HG02678 (cell line): Measurements from ENCODE around the gene PKNOX2.

Experiments used
- ATAC-seq: cut with Tn5 transposase; IDR thresholded peaks from one replicate; pipeline ENCODE4 v1.9.1; 2021; ENCODE audit warnings: mild to moderate bottlenecking, moderate library complexity; ENCODE audit not compliant: unreplicated experiment

Gene PKNOX2

DNA sequence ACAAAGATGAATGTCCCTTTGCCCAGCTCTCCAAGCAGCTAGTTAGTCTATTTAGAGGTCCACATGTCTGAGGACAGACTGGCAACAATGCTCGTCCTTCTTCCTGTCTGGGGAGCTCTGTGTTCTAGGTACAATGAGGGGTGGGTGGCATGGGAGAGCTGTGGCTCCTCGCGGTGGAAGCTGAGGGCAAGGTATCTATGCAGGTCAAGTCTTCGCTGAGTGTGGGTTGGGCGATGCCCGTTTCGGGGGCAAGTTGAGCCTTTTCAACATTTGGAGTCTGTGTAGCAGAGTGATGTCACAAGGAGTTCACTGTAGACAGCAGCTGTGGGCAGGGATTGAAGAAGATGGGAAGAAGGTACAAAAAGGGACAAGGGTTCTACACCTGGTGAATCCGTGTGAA lies 168.3 kb downstream of the PKNOX2 start:
- ATAC-seq = no peak

DNA sequence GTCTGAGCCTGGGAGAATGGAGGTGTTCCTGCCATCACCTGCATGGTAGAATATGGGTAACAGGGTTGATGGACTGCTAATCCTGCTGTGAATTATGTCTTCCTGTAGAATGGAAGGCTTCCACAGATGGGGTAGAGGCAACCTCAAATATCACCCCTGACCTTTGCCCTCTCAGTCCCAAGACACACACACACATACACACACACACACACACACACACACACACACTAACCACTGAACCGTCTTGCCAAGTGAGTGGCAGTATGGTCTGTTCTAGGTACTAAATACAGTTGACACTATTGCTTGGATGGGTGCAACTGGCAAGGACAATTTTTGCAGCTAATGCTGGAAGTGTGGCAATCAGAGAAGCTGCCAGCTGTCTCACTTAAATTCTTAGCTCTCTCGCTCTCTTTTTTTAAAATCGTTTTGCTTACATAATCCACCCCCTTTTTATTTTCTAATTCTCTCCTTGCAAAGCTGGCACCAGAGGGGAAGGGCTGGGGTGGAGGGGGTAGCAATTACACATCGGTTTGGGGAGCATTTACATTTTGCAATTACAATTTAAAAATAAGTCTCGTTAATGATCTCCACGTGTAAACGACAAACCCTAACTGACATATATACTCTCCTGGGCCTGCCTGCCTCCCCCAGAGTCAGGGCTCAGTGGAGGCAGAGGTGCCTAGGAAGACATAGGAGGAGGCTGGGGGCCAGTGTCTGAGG lies 169.0 kb downstream of the PKNOX2 start:
- ATAC-seq = no peak

DNA sequence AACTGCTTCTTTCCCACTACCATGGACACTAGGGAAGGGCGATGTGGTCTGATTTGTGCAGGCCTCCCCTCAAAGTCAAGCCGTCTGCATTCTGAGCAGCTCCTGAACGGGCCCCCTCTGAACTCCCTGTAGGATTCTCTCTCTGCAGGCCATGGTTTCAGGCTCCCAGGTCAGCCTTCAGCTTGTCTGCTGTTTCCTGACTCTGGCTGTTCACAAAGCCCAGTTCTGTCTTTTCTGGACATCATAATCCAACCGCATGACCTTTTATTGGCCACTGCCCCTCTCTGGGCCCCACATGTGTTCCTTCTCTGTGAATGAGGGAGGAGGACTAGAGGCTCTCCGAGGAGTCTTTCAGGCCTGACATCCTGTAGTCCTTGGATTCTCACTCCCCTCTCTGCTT lies 170.6 kb downstream of the PKNOX2 start:
- ATAC-seq = no peak

DNA sequence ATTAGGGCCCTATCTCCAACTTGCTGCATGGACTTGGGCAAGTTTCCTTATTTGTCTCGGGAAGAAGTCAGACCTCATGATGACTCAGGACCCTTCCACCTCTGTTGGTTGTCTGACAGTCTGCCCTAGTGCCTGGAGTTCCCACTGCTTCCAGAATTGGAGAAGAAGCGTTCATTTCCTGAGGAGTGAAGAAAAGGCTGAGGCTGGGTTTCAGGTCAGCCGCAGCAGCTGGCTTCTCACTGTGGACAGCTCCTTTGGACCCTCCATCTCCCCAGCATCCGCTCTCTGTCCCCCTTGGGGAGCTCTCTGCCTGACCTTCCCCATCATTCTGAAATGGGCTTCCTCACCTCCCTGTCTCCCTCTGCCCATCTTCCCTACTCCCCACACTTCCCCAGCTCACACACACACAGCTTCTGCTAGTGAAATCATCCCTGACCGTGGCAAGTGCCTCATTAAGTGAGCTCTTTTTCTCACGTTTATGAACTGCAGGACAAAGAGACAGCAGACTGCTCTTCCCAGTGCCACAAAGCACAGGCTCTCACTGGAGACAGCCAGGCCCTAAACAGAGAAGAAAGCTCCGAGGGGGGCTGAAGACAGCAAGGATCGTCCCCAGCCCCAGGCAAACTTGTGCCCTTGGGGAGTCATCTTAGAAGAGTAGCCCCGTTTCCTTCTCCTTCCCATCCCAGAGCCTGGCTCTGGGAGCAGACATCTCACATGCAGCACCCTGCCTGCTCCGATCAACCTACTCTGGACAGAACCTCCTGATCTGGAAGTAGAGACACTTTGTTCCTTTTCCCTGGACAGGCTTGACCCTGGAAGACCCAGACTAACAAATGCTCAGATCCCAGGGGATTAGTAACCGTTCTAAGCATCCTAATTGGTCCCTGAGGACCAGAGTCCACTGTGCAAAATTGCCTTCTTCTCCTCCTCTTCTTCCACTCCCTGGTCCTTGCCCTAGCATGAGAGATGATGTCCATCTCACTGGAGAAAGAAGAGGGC lies 173.6 kb downstream of the PKNOX2 start:
- ATAC-seq = no peak

DNA sequence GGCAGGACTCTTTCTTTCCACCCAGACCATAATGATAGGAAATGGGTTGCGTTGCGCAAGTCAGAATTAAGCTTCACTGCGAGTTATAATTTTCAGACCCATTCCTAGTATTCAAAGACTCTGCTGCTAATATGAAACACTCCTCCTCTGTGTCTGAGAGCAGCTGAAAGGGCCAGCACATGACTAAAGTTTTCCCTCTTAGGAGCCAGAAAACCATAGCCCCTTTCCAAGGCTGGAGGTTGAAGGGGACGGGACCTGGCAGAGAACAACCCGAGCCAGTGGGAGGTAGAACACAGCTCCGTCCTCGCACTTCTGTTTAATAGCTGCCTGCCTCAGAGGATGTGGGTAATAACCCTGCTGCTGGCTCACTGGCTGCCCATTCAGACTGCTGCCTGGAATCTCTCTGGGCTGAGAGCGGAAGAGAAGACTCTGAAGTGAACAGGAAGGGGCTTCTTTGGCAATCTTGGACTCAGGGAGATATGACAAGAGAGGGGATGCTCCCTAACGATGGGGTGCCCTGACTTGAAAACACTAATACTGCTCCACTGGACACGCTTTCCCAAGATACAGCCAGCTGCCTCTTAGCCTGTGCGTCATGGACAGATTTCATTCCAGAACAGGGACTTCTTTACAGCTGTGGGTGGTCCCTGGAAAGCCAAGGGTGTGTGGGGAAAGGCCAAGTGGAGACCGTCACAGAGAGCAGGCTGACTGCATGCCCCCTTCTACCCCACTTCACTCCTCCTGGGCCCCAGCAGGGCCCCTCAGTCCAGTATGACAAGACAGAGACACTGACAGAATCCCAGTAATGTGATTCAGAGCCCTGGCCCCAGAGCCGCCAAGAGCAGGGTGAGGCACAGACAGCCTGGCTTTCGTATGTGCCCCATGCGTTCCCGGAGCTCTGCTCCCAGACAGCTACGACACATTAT lies 174.6 kb downstream of the PKNOX2 start:
- no peak for ATAC-seq

DNA sequence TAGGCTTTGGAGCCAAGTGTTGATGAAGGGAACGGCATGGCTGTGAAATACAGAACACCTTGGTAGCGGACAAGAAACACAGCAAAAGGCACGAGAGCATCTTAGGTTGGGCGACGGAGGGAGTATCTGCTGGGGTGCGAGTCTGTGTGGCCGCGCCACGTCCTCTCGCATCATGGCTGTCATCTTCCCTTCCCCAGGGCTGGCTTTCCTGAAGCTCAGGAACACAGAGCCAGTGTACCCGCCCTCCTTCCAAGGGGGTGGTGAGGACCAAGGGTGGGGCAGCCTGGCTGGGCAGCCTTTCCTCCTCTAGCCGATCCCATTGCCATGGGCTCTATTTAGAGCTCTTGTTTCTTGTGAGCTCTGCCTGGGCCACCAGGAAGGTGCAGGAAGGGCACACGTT lies 177.1 kb downstream of the PKNOX2 start:
- no peak for ATAC-seq

DNA sequence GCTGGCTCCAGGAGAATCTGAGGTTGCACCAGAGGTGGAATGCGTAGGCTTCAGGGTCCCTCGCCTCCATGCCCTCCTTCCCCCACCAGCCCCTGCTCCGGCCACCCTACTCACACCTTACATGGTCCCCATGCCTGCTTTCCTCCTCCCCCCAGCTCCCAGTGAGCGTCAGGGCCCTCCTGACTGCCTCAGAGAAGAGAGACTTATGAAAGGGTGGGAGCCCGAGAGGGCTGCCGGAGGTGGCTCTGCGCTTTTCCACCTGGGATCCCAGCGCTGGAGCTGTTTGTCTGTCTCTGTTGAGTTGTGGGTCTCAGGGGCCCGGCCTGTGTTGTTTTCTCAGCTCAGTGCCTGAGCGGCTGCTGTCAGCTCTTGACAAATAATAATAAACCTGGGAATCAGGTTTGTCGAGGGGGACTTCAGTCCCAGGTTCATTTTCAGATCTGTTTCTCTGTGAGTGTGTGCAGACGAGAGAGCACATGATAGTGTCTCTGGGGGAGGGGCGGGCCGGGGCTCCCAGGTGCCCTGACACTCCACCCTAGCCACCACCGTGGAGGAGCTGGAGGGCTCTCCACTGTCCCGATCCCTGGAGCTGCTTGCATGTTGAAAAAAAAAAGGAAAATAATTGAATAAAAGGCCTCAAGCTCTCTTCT lies 177.9 kb downstream of the PKNOX2 start:
- ATAC-seq = no peak

DNA sequence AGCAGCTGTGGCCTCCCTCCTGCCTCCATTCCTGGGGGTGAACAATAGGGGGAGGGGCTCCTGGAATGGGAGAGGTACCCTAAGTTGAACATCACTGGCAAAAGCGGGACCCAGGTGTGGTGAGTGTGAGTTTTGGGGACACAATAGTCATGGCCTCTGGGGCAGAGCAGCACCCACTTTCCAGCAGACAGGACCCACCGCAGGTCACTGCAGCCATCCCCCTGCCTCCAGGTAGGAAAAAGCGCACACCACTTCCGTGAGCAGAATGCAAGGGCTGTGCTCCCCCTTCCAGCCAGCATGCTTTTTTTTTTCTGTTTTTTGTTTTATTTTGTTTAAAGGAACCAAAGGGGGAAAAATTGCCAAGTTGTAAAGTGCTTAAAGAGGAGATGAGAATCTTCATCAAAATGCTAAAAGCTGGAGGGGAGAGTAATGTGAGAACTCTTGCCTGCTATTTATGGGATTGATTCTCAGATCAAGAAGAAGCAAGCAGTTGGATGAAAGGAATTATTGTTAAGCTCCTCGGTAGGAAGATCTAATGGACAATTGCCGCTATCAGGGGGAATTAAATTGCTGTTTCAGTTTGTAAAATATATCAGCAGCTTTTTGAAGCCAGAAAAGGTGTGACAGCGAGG lies 178.7 kb downstream of the PKNOX2 start:
- ATAC-seq = no peak

DNA sequence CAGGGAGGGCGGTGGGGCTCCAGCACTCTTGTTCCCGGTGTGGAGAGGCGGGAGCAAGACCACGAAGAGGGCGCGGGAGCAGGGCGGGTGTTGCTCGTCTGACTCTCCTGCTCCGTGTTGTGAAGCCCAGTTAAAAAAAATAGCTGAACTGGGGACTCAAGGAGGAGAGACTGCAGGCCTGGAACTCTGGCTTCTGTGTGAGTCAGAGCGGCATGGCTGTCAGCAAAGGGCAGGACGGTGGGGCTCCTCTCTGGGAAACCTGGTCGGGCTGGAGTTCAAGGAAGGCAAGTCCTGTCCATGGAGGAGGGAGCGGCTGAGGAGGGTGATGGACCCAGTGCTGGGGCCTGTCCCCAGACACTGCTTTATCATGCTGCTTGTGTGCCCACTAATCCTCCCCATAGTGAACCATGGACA lies 179.2 kb downstream of the PKNOX2 start:
- ATAC-seq = no peak

DNA sequence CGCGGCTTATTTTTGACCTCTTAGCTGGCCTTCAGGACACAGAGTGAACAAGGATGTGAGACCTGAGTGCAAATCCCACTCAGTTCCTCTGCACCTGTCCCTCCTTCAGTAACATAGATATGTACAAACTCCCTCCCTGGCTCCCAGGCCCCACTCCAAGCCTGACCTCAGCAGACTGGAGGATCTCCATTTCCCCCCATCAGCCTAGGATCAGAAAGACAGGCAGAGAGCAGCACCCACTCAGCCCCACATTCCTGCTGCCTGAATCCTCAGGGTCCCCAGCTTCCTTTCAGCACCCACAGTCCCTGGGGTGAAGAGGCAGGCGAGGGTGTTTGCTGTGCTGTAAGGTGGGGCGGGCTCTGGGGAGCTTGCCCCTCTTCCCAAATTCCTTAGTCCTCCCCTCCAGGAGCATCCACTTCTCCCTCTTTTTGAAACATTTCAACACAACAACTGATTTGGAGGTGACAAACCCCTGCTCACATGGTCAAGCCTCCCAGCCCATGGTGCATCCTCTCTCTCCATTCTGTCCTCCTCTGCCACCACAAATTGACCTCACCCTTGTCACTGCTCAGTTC lies 180.4 kb downstream of the PKNOX2 start:
- ATAC-seq = no peak

DNA sequence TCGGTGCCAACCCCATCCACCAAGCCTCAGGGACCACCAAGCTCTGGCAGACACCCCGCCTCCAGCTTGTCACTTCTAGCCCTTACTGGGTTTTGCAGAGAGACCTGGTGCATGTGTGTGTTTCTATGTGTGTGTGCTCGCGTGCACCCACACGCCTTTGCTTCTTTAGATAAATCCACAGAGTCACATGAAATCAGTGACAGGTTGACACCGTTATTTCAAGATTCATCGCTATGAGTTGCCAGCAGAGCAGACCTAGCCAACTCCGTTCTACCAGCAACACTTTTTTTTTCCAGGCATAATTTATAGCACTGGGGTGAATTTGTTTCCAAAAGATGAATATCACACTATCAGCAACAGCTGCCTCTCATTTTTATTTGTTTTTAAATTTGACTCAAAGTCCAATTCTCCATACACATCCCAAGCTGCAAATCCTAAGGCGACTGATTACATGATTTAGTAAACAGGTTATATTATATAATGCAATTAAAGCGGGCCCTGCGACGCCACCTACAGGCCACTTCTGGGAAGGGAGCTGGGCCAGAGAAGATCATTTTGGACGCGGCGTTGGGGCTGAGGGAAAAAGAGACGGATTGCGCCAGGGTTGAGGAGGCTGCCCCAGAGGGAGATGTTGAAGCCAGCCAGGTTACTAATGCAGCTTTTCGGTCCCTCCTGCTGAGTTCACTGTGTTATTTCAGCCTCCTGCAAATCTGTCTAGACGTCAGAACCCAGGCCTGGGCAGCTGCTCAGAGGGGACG lies 181.0 kb downstream of the PKNOX2 start:
- ATAC-seq = no peak

DNA sequence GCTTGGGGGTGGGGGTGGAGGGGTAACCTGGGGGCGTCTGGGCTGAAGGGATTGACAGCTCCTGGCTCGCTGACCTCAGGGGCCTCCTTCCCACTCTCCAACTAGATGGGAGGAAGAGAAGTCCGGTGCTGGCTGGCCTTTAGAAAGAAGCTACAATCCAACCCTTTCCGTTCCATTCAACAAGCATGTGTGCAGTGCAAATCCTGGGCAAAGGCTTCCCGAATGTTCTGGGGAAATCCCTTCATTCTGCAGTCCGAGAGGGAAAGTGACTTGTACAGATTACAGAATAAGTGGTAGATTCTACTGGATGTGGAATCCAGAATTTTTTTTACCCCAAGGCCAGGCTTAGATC lies 181.6 kb downstream of the PKNOX2 start:
- ATAC-seq = no peak

DNA sequence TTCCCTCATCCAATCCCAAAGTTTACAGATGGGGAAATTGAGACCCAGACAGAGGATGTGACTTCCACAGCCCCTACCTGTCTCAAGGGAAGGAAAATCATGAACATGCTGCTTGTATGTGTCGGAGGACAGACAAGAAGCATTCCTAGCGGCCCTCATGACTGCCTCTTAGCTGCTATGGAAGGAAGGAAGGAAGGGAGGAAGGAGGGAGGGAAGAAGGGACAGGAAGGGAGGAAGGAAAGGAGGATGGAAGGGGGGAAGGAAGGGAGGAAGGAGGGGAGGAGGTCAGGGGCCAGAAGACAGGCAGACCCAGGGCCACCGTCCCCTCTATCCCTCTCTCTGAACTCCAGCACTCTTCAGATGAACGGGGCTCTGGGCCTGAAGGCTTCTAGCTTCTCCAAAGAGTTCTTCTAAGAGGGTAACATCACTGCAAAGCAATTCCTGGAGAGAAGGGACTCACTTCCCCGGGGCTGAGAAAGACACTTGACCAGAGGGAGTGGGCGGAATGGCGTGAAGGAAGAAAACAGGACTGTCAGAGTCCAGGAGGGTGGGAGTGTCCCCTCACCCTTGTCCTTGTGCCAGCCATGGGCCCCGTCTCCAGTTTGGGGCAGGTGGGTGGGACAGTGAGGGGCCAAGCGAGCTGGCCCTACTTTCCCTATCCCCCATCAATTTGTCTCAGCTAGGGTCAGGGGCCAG lies 182.2 kb downstream of the PKNOX2 start:
- no peak for ATAC-seq

DNA sequence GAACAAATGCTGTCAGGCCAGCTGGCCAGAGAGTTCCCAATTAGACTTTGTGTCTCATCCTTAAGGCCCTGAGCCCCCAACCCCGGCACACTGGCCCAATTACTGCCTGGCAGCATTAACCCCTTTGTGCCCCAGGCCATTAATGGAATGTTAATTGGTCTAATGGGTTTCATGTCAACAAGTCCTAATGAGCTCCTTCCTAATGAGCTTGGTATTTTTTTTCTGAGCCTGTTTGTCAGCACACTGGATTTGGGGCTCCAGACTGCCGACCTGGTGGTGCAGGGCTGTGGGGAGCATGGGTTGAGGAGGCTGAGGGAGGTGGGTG lies 182.7 kb downstream of the PKNOX2 start:
- ATAC-seq = no peak

DNA sequence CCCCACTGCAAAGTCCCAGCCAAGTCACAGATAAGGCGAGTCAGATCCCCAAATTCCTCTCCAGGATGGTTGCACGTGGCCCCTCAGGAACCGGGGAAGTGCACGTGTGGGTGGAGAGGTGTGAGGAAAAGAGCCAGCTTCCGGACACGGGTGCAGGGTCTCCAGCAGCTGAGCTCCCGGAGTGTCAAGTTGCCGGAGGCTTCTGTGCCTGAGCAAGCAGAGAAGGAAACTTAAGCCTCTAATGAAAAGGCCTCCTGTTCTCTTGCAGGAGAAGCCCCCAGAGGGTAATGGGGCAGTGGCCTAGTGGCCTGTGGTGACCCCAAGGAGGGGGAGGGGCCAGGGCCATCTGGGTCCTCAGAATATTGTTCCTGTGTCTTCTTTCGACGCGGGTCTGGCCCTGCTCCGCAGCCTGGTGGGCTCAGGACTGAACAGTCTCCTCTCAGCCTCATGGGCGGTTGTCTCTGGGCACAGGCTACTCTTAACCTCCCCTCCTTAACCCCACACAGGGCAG lies 183.6 kb downstream of the PKNOX2 start:
- no peak for ATAC-seq

DNA sequence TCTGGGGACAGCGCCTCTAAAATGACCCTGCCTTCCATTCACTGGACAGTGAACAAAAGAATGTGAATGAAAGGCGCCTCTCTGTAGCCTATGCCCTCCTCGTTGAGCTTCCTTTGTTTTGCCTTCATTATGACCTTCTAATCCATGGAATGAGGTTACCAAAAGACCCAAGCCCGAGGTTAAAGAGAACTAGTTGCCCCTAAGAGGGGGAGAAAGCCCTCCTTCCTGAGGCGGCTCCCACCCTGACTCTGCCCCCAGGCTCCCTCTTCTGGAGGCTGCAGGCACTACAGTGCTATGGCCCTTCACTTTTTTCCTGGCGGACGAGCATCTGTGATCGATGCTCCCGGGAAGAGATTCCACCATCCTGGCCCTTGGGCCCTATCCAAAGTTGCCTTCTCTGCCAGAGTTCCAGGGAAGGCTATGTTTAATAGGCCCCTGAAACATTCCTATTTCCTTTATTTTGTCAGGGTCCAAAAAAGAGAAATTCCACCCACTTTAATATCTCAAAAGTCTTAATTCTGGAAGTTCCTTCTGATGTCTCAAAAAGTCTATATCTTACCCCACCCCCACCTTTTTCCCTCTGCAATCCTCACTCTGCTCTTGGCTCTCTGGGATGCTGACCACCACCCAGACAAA lies 184.2 kb downstream of the PKNOX2 start:
- peak; percentile 62 for ATAC-seq

DNA sequence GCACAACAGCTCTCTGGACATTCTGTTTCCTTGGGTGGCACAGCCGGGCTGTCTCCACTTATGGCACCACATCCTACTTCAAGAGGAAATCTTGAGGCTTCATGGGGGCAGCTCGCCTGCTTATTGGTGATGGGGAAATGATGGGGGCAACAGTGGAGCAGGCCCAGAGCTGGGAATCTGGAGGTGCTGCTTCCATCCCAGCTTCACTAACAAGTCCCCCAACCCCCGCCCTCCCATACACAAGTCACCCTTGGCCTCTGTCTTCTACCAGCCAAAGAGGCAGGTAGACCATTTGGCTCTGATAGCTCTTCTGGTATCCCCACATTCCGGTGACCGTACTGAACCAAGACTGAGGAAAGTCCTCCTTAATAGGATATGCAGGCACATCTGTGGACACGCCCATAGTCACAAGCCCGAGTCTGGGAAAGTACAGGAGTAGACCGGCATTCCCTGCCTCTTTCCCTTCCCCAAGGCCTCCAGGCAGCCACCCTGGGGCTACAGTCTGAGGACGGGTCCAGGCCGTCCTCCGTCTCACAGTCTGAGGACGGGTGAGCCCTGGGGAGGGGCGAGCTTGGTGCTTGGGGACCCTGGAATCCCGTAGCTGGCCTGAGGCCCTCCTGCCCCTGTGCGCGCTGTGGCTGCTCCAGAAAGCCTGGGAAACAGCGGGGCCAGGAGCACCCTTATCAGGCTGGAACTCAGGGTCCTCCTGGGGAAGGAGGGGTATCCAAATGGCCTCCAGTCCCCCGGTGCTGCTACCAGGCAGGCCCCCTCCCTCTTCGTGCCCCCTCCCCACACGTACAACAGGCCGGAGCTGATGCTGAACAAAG lies 185.9 kb downstream of the PKNOX2 start:
- ATAC-seq = no peak
